SK-N-SH treated with all-trans-retinoic acid at 6 μM for 48 hours (cell line): ENCODE results near the gene PHACTR2.

Experiments
- ATAC-seq: fragments of 200-7000 bp; cut with Tn5 transposase; 3 replicates; pipeline ENCODE4 v1.9.1; 2020; ENCODE audit warnings: mild to moderate bottlenecking, moderate library complexity
- ARNTL ChIP-seq: fragments of 450-650 bp; formaldehyde crosslinking; IDR thresholded peaks from 2 replicates; pipeline ENCODE4 v1.5.0; 2020; ENCODE audit warnings: low read depth, mild to moderate bottlenecking, moderate library complexity, borderline replicate concordance
- BACH2 ChIP-seq: fragments of 250-450 bp; sonication (Bioruptor Pico); IDR thresholded peaks from 2 replicates; pipeline ENCODE4 v1.9.0; 2021; ENCODE audit warnings: mild to moderate bottlenecking, borderline replicate concordance
- CSDC2 ChIP-seq: fragments of 250-450 bp; sonication (Bioruptor Pico); IDR thresholded peaks from 2 replicates; pipeline ENCODE4 v1.5.0; 2020; ENCODE audit warnings: mild to moderate bottlenecking, moderate library complexity
- ESRRG ChIP-seq: fragments of 250-450 bp; sonication (Bioruptor Pico); IDR thresholded peaks from 2 replicates; pipeline ENCODE4 v1.6.1; 2021; ENCODE audit warnings: mild to moderate bottlenecking
- GLIS3 ChIP-seq: fragments of 250-450 bp; sonication (Bioruptor Pico); IDR thresholded peaks from 2 replicates; pipeline ENCODE4 v1.5.0; 2020; ENCODE audit warnings: mild to moderate bottlenecking, moderate library complexity
- OSR1 ChIP-seq: fragments of 250-450 bp; sonication (Bioruptor Pico); IDR thresholded peaks from 2 replicates; pipeline ENCODE4 v1.8.0; 2022; ENCODE audit warnings: moderate library complexity, mild to moderate bottlenecking, inconsistent platforms
- RARB ChIP-seq: fragments of 250-450 bp; sonication (Bioruptor Pico); IDR thresholded peaks from 2 replicates; pipeline ENCODE4 v1.8.0; 2021; ENCODE audit warnings: mild to moderate bottlenecking, moderate library complexity
- TOX ChIP-seq: fragments of 250-450 bp; sonication (Bioruptor Pico); IDR thresholded peaks from 2 replicates; pipeline ENCODE4 v1.8.0; 2021; ENCODE audit warnings: mild to moderate bottlenecking, moderate library complexity, borderline replicate concordance
- ZFP3 ChIP-seq: fragments of 250-450 bp; sonication (Bioruptor Pico); IDR thresholded peaks from 2 replicates; pipeline ENCODE4 v1.5.0; 2020; ENCODE audit warnings: mild to moderate bottlenecking, moderate library complexity
- ZFP30 ChIP-seq: fragments of 450-650 bp; formaldehyde crosslinking; IDR thresholded peaks from 2 replicates; pipeline ENCODE4 v1.5.0; 2022; ENCODE audit warnings: mild to moderate bottlenecking, moderate library complexity
- ZNF565 ChIP-seq: fragments of 450-650 bp; formaldehyde crosslinking; conservative IDR thresholded peaks from 2 replicates; pipeline ENCODE4 v1.5.0; 2020; ENCODE audit warnings: low read depth, mild to moderate bottlenecking, moderate library complexity
- ZNF70 ChIP-seq: fragments of 450-650 bp; formaldehyde crosslinking; IDR thresholded peaks from 2 replicates; pipeline ENCODE4 v1.5.0; 2020; ENCODE audit warnings: mild to moderate bottlenecking, moderate library complexity
- ZNF8 ChIP-seq: fragments of 450-650 bp; formaldehyde crosslinking; IDR thresholded peaks from 2 replicates; pipeline ENCODE4 v1.5.0; 2020; ENCODE audit warnings: mild to moderate bottlenecking, moderate library complexity
- TF ChIP-seq, protein P1 (sequence below): fragments of 250-450 bp; sonication (Bioruptor Pico); IDR thresholded peaks from 2 replicates; pipeline ENCODE4 v1.5.1; 2020; ENCODE audit warnings: low read depth, mild to moderate bottlenecking, moderate library complexity
- TF ChIP-seq, protein P2 (sequence below): fragments of 250-450 bp; sonication (Bioruptor Pico); IDR thresholded peaks from 2 replicates; pipeline ENCODE4 v1.5.0; 2020; ENCODE audit warnings: mild to moderate bottlenecking, moderate library complexity
- TF ChIP-seq, protein P3 (sequence below): fragments of 250-450 bp; sonication (Bioruptor Pico); IDR thresholded peaks from 2 replicates; pipeline ENCODE4 v1.5.1; 2021; ENCODE audit warnings: mild to moderate bottlenecking, moderate library complexity
- TF ChIP-seq, protein P4 (sequence below): fragments of 250-450 bp; sonication (Bioruptor Pico); IDR thresholded peaks from 2 replicates; pipeline ENCODE4 v1.8.0; 2021; ENCODE audit warnings: low read depth, mild to moderate bottlenecking, moderate library complexity, borderline replicate concordance
- TF ChIP-seq, protein P5 (sequence below): fragments of 250-450 bp; sonication (Bioruptor Pico); IDR thresholded peaks from 2 replicates; pipeline ENCODE4 v1.8.0; 2020; ENCODE audit warnings: mild to moderate bottlenecking, moderate library complexity, borderline replicate concordance

PHACTR2 gene

DNA sequence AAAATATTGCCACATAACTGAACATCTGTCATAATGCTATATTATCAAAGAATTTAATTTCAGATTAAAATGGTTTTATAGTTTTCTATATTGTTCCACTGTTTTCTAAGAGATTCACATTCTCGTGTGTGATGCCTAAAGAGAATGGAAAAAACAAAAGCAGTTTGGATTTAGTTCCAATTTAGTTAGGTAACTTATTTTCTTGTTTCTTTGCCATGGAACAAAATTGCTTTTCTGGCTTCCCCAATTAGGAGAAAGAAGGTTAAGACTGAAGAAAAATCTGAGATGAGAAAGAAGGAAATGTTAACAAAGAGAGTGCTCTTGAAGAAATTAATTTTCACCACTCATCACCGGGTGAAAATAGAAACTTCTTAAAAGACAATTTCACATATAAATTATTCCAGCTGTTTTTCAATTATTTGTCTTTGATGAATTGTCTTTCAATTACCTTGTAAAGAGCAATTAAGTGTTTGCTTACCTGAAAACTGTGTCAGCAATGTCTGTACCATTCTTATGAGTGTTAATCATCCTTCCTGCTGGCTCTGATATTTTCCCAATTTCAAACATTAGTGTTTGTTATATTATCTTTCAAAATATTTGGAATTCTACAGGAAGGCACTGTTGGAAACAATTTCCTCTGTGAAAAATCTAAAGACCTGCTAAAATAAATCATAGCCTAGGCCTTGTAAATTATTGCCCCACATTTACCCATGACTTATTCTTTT is 19.5 kb downstream of the PHACTR2 start:
- ATAC-seq, result no peak
- TF ChIP-seq ZFP3 (CRISPR knock-in tag), result no peak
- no peak for TF ChIP-seq CSDC2 (CRISPR knock-in tag)
- TF ChIP-seq ESRRG, result no peak
- no peak for TF ChIP-seq BACH2 (CRISPR knock-in tag)
- TF ChIP-seq ZNF8, result no peak
- TF ChIP-seq OSR1 (CRISPR knock-in tag), result no peak
- TF ChIP-seq, protein P1, sequence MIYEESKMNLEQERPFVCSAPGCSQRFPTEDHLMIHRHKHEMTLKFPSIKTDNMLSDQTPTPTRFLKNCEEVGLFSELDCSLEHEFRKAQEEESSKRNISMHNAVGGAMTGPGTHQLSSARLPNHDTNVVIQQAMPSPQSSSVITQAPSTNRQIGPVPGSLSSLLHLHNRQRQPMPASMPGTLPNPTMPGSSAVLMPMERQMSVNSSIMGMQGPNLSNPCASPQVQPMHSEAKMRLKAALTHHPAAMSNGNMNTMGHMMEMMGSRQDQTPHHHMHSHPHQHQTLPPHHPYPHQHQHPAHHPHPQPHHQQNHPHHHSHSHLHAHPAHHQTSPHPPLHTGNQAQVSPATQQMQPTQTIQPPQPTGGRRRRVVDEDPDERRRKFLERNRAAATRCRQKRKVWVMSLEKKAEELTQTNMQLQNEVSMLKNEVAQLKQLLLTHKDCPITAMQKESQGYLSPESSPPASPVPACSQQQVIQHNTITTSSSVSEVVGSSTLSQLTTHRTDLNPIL (CRISPR knock-in tag), result no peak
- TF ChIP-seq ZNF565 (CRISPR knock-in tag), result no peak
- no peak for TF ChIP-seq TOX (CRISPR knock-in tag)
- TF ChIP-seq, protein P2, sequence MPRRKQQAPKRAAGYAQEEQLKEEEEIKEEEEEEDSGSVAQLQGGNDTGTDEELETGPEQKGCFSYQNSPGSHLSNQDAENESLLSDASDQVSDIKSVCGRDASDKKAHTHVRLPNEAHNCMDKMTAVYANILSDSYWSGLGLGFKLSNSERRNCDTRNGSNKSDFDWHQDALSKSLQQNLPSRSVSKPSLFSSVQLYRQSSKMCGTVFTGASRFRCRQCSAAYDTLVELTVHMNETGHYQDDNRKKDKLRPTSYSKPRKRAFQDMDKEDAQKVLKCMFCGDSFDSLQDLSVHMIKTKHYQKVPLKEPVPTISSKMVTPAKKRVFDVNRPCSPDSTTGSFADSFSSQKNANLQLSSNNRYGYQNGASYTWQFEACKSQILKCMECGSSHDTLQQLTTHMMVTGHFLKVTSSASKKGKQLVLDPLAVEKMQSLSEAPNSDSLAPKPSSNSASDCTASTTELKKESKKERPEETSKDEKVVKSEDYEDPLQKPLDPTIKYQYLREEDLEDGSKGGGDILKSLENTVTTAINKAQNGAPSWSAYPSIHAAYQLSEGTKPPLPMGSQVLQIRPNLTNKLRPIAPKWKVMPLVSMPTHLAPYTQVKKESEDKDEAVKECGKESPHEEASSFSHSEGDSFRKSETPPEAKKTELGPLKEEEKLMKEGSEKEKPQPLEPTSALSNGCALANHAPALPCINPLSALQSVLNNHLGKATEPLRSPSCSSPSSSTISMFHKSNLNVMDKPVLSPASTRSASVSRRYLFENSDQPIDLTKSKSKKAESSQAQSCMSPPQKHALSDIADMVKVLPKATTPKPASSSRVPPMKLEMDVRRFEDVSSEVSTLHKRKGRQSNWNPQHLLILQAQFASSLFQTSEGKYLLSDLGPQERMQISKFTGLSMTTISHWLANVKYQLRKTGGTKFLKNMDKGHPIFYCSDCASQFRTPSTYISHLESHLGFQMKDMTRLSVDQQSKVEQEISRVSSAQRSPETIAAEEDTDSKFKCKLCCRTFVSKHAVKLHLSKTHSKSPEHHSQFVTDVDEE, result no peak
- TF ChIP-seq, protein P3, sequence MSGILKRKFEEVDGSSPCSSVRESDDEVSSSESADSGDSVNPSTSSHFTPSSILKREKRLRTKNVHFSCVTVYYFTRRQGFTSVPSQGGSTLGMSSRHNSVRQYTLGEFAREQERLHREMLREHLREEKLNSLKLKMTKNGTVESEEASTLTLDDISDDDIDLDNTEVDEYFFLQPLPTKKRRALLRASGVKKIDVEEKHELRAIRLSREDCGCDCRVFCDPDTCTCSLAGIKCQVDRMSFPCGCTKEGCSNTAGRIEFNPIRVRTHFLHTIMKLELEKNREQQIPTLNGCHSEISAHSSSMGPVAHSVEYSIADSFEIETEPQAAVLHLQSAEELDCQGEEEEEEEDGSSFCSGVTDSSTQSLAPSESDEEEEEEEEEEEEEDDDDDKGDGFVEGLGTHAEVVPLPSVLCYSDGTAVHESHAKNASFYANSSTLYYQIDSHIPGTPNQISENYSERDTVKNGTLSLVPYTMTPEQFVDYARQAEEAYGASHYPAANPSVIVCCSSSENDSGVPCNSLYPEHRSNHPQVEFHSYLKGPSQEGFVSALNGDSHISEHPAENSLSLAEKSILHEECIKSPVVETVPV (CRISPR knock-in tag), result no peak
- no peak for TF ChIP-seq ZNF70 (CRISPR knock-in tag)
- no peak for TF ChIP-seq ZFP30 (CRISPR knock-in tag)
- TF ChIP-seq ARNTL (CRISPR knock-in tag), result no peak

DNA sequence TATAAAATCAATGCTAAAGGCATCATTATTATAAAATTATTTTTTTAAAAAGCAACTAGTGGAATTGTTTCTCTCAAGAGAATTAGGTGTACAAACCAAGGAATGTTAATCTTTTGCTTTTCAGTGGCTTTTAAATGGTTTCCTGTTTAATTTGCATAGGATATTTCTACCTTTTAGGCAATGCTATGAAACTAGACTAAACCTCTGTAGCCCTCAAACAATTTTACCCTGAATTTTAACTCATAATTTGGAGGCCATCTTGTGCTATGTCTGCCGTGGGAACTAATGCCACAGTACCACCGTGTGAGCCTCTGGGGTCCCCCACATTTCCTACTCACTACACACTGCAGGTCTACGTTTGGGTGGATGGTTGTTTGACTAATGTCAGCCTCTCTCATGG is 20.6 kb downstream of the PHACTR2 start:
- TF ChIP-seq ZNF70 (CRISPR knock-in tag), result no peak
- TF ChIP-seq, protein P3 (CRISPR knock-in tag), result no peak
- no peak for TF ChIP-seq CSDC2 (CRISPR knock-in tag)
- no peak for TF ChIP-seq ZNF8
- no peak for TF ChIP-seq OSR1 (CRISPR knock-in tag)
- TF ChIP-seq, protein P4, sequence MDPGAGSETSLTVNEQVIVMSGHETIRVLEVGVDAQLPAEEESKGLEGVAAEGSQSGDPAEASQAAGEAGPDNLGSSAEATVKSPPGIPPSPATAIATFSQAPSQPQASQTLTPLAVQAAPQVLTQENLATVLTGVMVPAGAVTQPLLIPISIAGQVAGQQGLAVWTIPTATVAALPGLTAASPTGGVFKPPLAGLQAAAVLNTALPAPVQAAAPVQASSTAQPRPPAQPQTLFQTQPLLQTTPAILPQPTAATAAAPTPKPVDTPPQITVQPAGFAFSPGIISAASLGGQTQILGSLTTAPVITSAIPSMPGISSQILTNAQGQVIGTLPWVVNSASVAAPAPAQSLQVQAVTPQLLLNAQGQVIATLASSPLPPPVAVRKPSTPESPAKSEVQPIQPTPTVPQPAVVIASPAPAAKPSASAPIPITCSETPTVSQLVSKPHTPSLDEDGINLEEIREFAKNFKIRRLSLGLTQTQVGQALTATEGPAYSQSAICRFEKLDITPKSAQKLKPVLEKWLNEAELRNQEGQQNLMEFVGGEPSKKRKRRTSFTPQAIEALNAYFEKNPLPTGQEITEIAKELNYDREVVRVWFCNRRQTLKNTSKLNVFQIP, result no peak
- TF ChIP-seq ARNTL (CRISPR knock-in tag), result no peak
- TF ChIP-seq GLIS3 (CRISPR knock-in tag), result no peak
- TF ChIP-seq, protein P2, result no peak
- TF ChIP-seq ZFP30 (CRISPR knock-in tag), result no peak
- no peak for TF ChIP-seq ZNF565 (CRISPR knock-in tag)
- TF ChIP-seq, protein P5, sequence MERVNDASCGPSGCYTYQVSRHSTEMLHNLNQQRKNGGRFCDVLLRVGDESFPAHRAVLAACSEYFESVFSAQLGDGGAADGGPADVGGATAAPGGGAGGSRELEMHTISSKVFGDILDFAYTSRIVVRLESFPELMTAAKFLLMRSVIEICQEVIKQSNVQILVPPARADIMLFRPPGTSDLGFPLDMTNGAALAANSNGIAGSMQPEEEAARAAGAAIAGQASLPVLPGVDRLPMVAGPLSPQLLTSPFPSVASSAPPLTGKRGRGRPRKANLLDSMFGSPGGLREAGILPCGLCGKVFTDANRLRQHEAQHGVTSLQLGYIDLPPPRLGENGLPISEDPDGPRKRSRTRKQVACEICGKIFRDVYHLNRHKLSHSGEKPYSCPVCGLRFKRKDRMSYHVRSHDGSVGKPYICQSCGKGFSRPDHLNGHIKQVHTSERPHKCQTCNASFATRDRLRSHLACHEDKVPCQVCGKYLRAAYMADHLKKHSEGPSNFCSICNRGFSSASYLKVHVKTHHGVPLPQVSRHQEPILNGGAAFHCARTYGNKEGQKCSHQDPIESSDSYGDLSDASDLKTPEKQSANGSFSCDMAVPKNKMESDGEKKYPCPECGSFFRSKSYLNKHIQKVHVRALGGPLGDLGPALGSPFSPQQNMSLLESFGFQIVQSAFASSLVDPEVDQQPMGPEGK (CRISPR knock-in tag), result no peak
- no peak for TF ChIP-seq RARB
- no peak for ATAC-seq
